Prostate gland (tissue), 2 donors: ENCODE measurements around the gene KBTBD12. TPM values are rescaled to one million over a fixed set of nuclear protein-coding genes. Genes with fewer than 3 reads are reported as not detected.

ENCODE experiments used
- DNase-seq: peaks from one replicate; pipeline ENCODE4 v3.0.0-alpha.2; 2019; ENCODE audit warnings: low spot score
- H3K27ac ChIP-seq, 2 donors: fragments of 200-600 bp; sonication (generic); 2 replicates each; pipeline ENCODE4 v1.5.1; 2017 to 2019
- H3K27me3 ChIP-seq: fragments of 200-600 bp; sonication (generic); replicated peaks from 2 replicates; pipeline ENCODE4 v1.5.1; 2019; ENCODE audit not compliant: insufficient read depth
- H3K36me3 ChIP-seq, 2 donors: fragments of 200-600 bp; sonication (generic); 1 replicate in 1 of 2; 2 replicates in 1 of 2; pipeline versions ENCODE4 v1.5.1 to v1.8.1; 2017 to 2019
- H3K4me1 ChIP-seq: fragments of 200-600 bp; sonication (generic); replicated peaks from 2 replicates; pipeline ENCODE4 v1.5.1; 2019
- H3K4me3 ChIP-seq, 2 donors: fragments of 200-600 bp; sonication (generic); 2 replicates each; pipeline ENCODE4 v1.5.1; 2017 to 2019
- H3K9me3 ChIP-seq: fragments of 200-600 bp; sonication (generic); 2 replicates; pipeline ENCODE4 v1.5.1; 2017
- CTCF ChIP-seq, 4 experiments: fragments of 200-600 bp in 2 of 4; fragments of 450-650 bp in 2 of 4; sonication (generic) in 2 of 4; IDR thresholded peaks; 1 replicate in 3 of 4; 2 replicates in 1 of 4; pipeline ENCODE4 v1.5.1; 2016 to 2019; ENCODE audit warnings: antibody characterized with exemption in 4 of 4, mild to moderate bottlenecking in 2 of 4, moderate library complexity in 2 of 4
- POLR2A ChIP-seq: fragments of 450-650 bp; IDR thresholded peaks from one replicate; pipeline ENCODE4 v1.6.1; 2016; ENCODE audit warnings: antibody characterized with exemption, mild to moderate bottlenecking
- POLR2AphosphoS5 ChIP-seq: sonication (generic); formaldehyde crosslinking; IDR thresholded peaks from one replicate; pipeline ENCODE4 v1.6.1; 2017; ENCODE audit warnings: antibody characterized with exemption
- WGBS: methylation state at CpG from one replicate; pipeline ENCODE4 v1.1.5; 2018; 5-methylcytosine and 5-hydroxymethylcytosine counted together
- intact Hi-C: fragments of 100-400 bp; cut with DNase I; formaldehyde crosslinking; loops from one replicate; pipeline ENCODE4 v1.14.2; 2022
- total RNA-seq, 2 donors: library from RNA; depleted of rRNA; stranded (reverse); fragments of >200 nt; gene quantifications; one replicate each; pipeline ENCODE4 v1.1.0, GENCODE V29; 2016

The KBTBD12 gene
- total RNA-seq, 2 donors from 2014 or later: 1.2 TPM; not detected in 1

DNA sequence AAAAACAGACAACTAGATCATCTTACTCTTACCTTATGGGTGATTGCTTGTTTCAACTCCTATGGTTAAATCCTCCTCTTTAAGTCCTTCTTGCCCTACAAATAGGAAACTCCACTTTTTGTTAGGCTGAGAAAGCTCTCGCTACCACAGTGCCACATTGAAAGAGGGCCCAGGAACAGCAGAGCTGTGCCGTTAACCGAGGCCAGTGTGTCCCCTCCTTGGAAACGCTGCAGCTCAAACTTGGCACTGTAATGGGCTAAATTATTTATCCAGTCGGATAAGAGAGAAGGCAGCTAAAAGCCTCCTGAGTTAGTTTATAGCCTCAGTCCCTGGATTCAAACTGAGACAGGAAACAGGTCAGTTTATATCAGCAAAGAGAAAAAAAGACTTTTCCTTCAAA lies 46.1 kb downstream of the KBTBD12 start:
- Histone ChIP-seq H3K9me3 (no peaks in the 10 kb centered on the region), H3K27ac (no peak overlapping the region), H3K27me3 (no peaks in the 10 kb centered on the region), H3K36me3 (no peaks in the 10 kb centered on the region), H3K4me1 (no peaks in the 10 kb centered on the region), H3K4me3 (no peak overlapping the region)
- DNase-seq: no peak
- 64% methylated on average over 5 of the region's 5 CpGs for WGBS
- intact Hi-C loops: loop anchor here (10.0 kb wide), 1 partner anchor 126 kb away; no protein-coding TSS in a partner anchor
- no peak for TF ChIP-seq CTCF (IDR thresholded peaks at IDR 0.05)
- TF ChIP-seq POLR2AphosphoS5: no peak
- no peak for TF ChIP-seq POLR2A

GRCh38 chr3:127961963-127962362 lies 46.9 kb downstream of the KBTBD12 start:
- Histone ChIP-seq H3K9me3 (no peaks in the 10 kb centered on the region), H3K4me3 (no peak overlapping the region), H3K27ac (no peak overlapping the region), H3K27me3 (no peaks in the 10 kb centered on the region), H3K4me1 (no peaks in the 10 kb centered on the region), H3K36me3 (no peaks in the 10 kb centered on the region)
- no peak for DNase-seq
- intact Hi-C loops: loop anchor here (10.0 kb wide), 1 partner anchor 127 kb away; no protein-coding TSS in a partner anchor
- TF ChIP-seq CTCF (IDR thresholded peaks at IDR 0.05): no peak
- 71% methylated on average over 4 of the region's 4 CpGs for WGBS

- Histone ChIP-seq H3K36me3 (no peaks in the 10 kb centered on the region), H3K27me3 (no peaks in the 10 kb centered on the region), H3K27ac (no peak overlapping the region), H3K4me3 (no peak overlapping the region), H3K9me3 (no peaks in the 10 kb centered on the region), H3K4me1 (no peaks in the 10 kb centered on the region)
- intact Hi-C loops: loop anchor here (10.0 kb wide), 1 partner anchor 128 kb away; no protein-coding TSS in a partner anchor
- TF ChIP-seq POLR2AphosphoS5 (no peak), POLR2A (no peak), CTCF (IDR thresholded peaks at IDR 0.05) (no peak)
- no peak for DNase-seq
- 95% methylated on average over 5 of the region's 5 CpGs for WGBS
These were observed 47.9 kb downstream of the KBTBD12 start for GRCh38 chr3:127962937-127963336.

DNA sequence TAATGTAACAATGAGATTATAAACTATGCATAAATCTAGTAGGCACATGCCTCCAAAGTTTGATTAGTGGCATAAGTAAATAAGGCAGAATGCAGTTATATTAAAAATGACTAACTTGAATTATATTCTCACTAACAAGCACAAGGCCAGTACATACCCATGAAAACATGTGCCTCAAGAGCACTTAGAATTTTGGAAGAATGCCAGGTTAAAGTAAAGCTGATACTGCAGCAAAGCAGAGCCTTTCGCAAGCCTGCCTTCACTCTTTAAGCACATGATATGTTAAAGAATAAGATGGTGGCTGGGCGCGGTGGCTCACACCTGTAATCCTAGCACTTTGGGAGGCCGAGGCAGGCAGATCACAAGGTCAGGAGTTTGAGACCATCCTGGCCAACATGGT lies 49.0 kb downstream of the KBTBD12 start:
- Histone ChIP-seq H3K4me3 (no peak overlapping the region), H3K9me3 (no peaks in the 10 kb centered on the region), H3K4me1 (no peaks in the 10 kb centered on the region), H3K27ac (no peak overlapping the region), H3K36me3 (no peaks in the 10 kb centered on the region), H3K27me3 (no peaks in the 10 kb centered on the region)
- intact Hi-C loops: loop anchor here (10.0 kb wide), 1 partner anchor 129 kb away; no protein-coding TSS in a partner anchor
- no peak for TF ChIP-seq POLR2AphosphoS5
- no peak for TF ChIP-seq CTCF (IDR thresholded peaks at IDR 0.05)
- TF ChIP-seq POLR2A: no peak
- WGBS: 85% methylated on average over 4 of the region's 4 CpGs
- no peak for DNase-seq

DNA sequence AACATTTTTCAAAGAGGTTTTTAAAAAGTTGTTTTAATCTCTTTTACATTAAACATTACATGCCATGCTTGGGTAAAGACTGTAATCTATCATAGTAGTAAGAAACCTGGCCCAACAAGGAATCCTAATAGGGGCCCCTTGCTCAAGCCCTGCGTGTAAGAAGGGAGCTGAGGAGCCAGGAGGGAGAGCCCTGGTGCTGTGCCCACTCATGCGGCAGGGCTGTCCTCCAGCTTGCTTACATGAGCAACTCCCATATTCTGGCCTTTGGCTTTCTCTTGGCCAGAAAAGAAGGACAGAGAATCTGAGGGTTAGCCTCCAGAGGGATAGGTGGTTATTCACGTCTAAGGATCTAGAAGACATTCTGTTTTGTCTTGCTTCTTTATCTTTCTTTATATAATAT lies 49.8 kb downstream of the KBTBD12 start:
- 83% methylated on average over 3 of the region's 3 CpGs for WGBS
- no peak for DNase-seq

More for the DNA sequence above, 49.8 kb downstream of the KBTBD12 start:
- Histone ChIP-seq H3K27me3 (no peaks in the 10 kb centered on the region), H3K27ac (no peak overlapping the region), H3K9me3 (no peaks in the 10 kb centered on the region), H3K4me1 (no peaks in the 10 kb centered on the region), H3K4me3 (no peak overlapping the region), H3K36me3 (no peaks in the 10 kb centered on the region)
- no peak for TF ChIP-seq POLR2AphosphoS5
- TF ChIP-seq POLR2A: no peak
- TF ChIP-seq CTCF (IDR thresholded peaks at IDR 0.05): no peak
- intact Hi-C loops: loop anchor here (10.0 kb wide), 1 partner anchor 130 kb away; no protein-coding TSS in a partner anchor
